SK-N-SH (cell line): Measurements from ENCODE around the gene RBM28. TPM values are rescaled to one million over a fixed set of nuclear protein-coding genes. Genes with fewer than 3 reads are reported as not detected.
A peak's percentile ranks its signal among the peaks of the same experiment; 100 is the strongest.

Experiments used
- CTCF ChIA-PET: fragments of 300-600, 350-600 bp; formaldehyde crosslinking; extraction: SDS; loops from one replicate; lab custom pipeline; 2021; lab: Yijun Ruan, JAX
- POLR2A ChIA-PET: fragments of 350-600 bp; sonication (Branson Sonifier 250); formaldehyde crosslinking; extraction: SDS; loops from one replicate; lab custom pipeline; 2020; ENCODE audit warnings: antibody characterized with exemption, inconsistent platforms; lab: Yijun Ruan, JAX
- DNase-seq: peaks from one replicate; pipeline ENCODE4 v3.0.0; 2012
- H2AFZ ChIP-seq: fragments of 200-600 bp; sonication (generic); 2 replicates; pipeline ENCODE4 v1.8.1; 2016; ENCODE audit warnings: antibody characterized with exemption, mild to moderate bottlenecking, low read depth
- H3F3A ChIP-seq: fragments of 200-600 bp; sonication (generic); replicated peaks from 2 replicates; pipeline ENCODE3; 2016; ENCODE audit warnings: antibody characterized with exemption, mild to moderate bottlenecking; ENCODE audit not compliant: insufficient read depth
- H3K27ac ChIP-seq, 2 experiments: fragments of 200-500 bp in 1 of 2; fragments of 200-600 bp in 1 of 2; sonication (Bioruptor generic) in 1 of 2; sonication (generic), shearing (Covaris generic) in 1 of 2; 2 replicates each; pipeline versions ENCODE4 v1.5.1 to v1.6.1; 2014 to 2016; ENCODE audit warnings: low read depth in 2 of 2, inconsistent platforms in 1 of 2, low read length in 1 of 2, mild to moderate bottlenecking in 1 of 2, mixed read lengths in 1 of 2
- H3K27me3 ChIP-seq: fragments of 200-600 bp; sonication (generic), shearing (Covaris generic); 2 replicates; pipeline ENCODE4 v1.6.1; 2016; ENCODE audit warnings: mixed run types; ENCODE audit not compliant: insufficient read depth
- H3K36me3 ChIP-seq, 2 experiments: fragments of 200-500 bp in 1 of 2; fragments of 200-600 bp in 1 of 2; sonication (Bioruptor generic) in 1 of 2; sonication (generic) in 1 of 2; replicated peaks in 1 of 2; 2 replicates each; pipeline versions ENCODE3 to v1.5.1; 2014 to 2016; ENCODE audit warnings: low read length in 1 of 2, mild to moderate bottlenecking in 1 of 2; ENCODE audit not compliant: insufficient read depth in 2 of 2, control insufficient read depth in 1 of 2
- H3K4me1 ChIP-seq, 2 experiments: fragments of 200-500 bp in 1 of 2; fragments of 200-600 bp in 1 of 2; sonication (Bioruptor generic) in 1 of 2; sonication (generic), shearing (Covaris generic) in 1 of 2; 2 replicates each; pipeline versions ENCODE4 v1.5.1 to v1.6.1; 2014 to 2016; ENCODE audit warnings: low read depth in 1 of 2, low read length in 1 of 2, mixed run types in 1 of 2; ENCODE audit not compliant: insufficient read depth in 2 of 2, control insufficient read depth in 1 of 2
- H3K4me2 ChIP-seq: fragments of 200-600 bp; sonication (generic), shearing (Covaris generic); 2 replicates; pipeline ENCODE4 v1.6.1; 2017; ENCODE audit warnings: mixed run types
- H3K4me3 ChIP-seq, 2 experiments: fragments of 200-500 bp in 1 of 2; fragments of 200-600 bp in 1 of 2; sonication (Bioruptor generic) in 1 of 2; sonication (generic), shearing (Covaris generic) in 1 of 2; 2 replicates each; pipeline versions ENCODE4 v1.5.1 to v1.8.1; 2014 to 2016; ENCODE audit warnings: low read depth in 2 of 2, inconsistent platforms in 1 of 2, low read length in 1 of 2, mild to moderate bottlenecking in 1 of 2, mixed read lengths in 1 of 2, moderate library complexity in 1 of 2
- H3K79me2 ChIP-seq: fragments of 200-600 bp; sonication (generic); 2 replicates; pipeline ENCODE4 v1.8.1; 2017; ENCODE audit warnings: mild to moderate bottlenecking; ENCODE audit not compliant: insufficient read depth
- H3K9ac ChIP-seq: fragments of 200-600 bp; sonication (generic); 2 replicates; pipeline ENCODE4 v1.6.1; 2017; ENCODE audit warnings: mixed run types
- H3K9me2 ChIP-seq: fragments of 200-600 bp; sonication (generic); 2 replicates; pipeline ENCODE4 v1.6.1; 2017; ENCODE audit warnings: mixed run types
- H3K9me3 ChIP-seq: fragments of 200-600 bp; sonication (generic); 2 replicates; pipeline ENCODE4 v1.6.1; 2017; ENCODE audit warnings: mixed run types, mild to moderate bottlenecking, moderate library complexity
- H4K20me1 ChIP-seq: fragments of 200-600 bp; sonication (generic); 2 replicates; pipeline ENCODE4 v1.6.1; 2017; ENCODE audit warnings: mild to moderate bottlenecking, mixed run types; ENCODE audit not compliant: insufficient read depth
- ELF1 ChIP-seq: IDR thresholded peaks from 2 replicates; pipeline ENCODE4 v1.4.0; 2012
- EZH2phosphoT487 ChIP-seq: fragments of 200-600 bp; sonication (generic); IDR thresholded peaks from 2 replicates; pipeline ENCODE4 v1.6.1; 2017; ENCODE audit warnings: low read depth, mixed run types, mild to moderate bottlenecking, antibody characterized with exemption, moderate library complexity, borderline replicate concordance
- FOXJ3 ChIP-seq: sonication (generic); formaldehyde crosslinking; IDR thresholded peaks from 2 replicates; pipeline ENCODE4 v1.5.1; 2020; ENCODE audit warnings: mild to moderate bottlenecking, missing genetic modification reagents
- FOXM1 ChIP-seq: IDR thresholded peaks from 2 replicates; pipeline ENCODE4 v1.4.0; 2012; ENCODE audit warnings: low read depth, mild to moderate bottlenecking
- GABPA ChIP-seq: IDR thresholded peaks from 2 replicates; pipeline ENCODE4 v1.4.0; 2012; ENCODE audit warnings: low read depth, mild to moderate bottlenecking
- POLR2AphosphoS5 ChIP-seq: IDR thresholded peaks from 2 replicates; pipeline ENCODE4 v1.6.1; 2012; ENCODE audit warnings: low read depth, low read length
- RCOR1 ChIP-seq: fragments of 150-350 bp; IDR thresholded peaks from 2 replicates; pipeline ENCODE4 v1.6.1; 2017; ENCODE audit warnings: antibody characterized with exemption, low read length
- RFX5 ChIP-seq: IDR thresholded peaks from 2 replicates; pipeline ENCODE4 v1.6.1; 2012; ENCODE audit warnings: mild to moderate bottlenecking, improper control_type of control experiment, low read length
- SIN3A ChIP-seq: IDR thresholded peaks from 2 replicates; pipeline ENCODE4 v1.6.1; 2012; ENCODE audit warnings: low read depth, mild to moderate bottlenecking, low read length, moderate library complexity, borderline replicate concordance
- SMC3 ChIP-seq: IDR thresholded peaks from 2 replicates; pipeline ENCODE4 v1.6.1; 2012; ENCODE audit warnings: low read depth, low read length, improper control_type of control experiment
- WGBS: methylation state at CpG from one replicate; pipeline ENCODE4 v1.1.6; 2017; ENCODE audit warnings: low lambda C conversion rate; 5-methylcytosine and 5-hydroxymethylcytosine counted together
- polyA plus RNA-seq, 3 experiments: library from polyadenylated mRNA; depleted of rRNA; stranded (reverse); fragments of >200 nt; gene quantifications; 2 replicates each; pipeline ENCODE4 v1.2.3, GENCODE V29; 2012
- TF ChIP-seq, protein P1 (sequence below): IDR thresholded peaks from 2 replicates; pipeline ENCODE4 v1.4.0; 2012; ENCODE audit warnings: low read depth, borderline replicate concordance
- TF ChIP-seq, protein P2 (sequence below): fragments of 200-600 bp; sonication (generic); IDR thresholded peaks from 2 replicates; pipeline ENCODE4 v1.6.1; 2017; ENCODE audit warnings: antibody characterized with exemption, mild to moderate bottlenecking, moderate library complexity
- TF ChIP-seq, protein P3 (sequence below): IDR thresholded peaks from 2 replicates; pipeline ENCODE4 v1.4.0; 2012; ENCODE audit warnings: low read depth
- TF ChIP-seq, protein P4 (sequence below): IDR thresholded peaks from 2 replicates; pipeline ENCODE4; 2012
- TF ChIP-seq, protein P5 (sequence below): fragments of 150-350 bp; IDR thresholded peaks from 2 replicates; pipeline ENCODE4 v1.6.1; 2016; ENCODE audit warnings: mild to moderate bottlenecking, low read depth, low read length
- TF ChIP-seq, protein P6 (sequence below): IDR thresholded peaks from 2 replicates; pipeline ENCODE4 v1.6.1; 2012; ENCODE audit warnings: mild to moderate bottlenecking, low read depth, low read length, moderate library complexity

Gene RBM28
- polyA plus RNA-seq, 1 of the 3 experiments (the other 2 are of a cell fraction): 29.1 TPM

DNA sequence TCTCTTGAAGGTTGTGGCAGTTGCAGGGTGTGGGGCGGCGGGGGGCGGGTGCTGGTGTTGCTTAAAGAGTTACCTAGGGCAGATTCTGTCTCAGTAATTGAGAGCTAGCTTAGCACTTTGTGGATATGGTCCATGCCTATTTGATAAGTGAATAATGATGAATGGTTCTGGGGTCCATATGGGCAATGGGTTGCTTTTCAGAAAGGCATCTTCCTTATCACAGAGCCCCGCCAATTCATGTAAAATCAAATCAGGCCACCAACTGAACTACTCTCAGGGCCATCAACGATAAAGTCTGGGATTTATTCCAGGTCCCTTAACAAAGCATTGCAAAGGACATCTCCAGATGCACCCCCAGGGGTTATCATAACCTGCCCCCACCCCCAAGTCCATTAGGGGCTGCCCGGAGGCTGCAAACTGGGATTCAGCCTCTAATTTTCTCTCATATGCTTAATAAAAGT, 19.6 kb upstream of the RBM28 start (continued):
- TF ChIP-seq FOXJ3 (CRISPR knock-in tag) (peak; percentile 76; the same call in 1 of the 2 replicates), FOXM1 (no peak), ELF1 (no peak), POLR2AphosphoS5 (no peak), SIN3A (no peak; the same call in 1 of the 2 replicates), RFX5 (no peak), EZH2phosphoT487 (no peak), RCOR1 (peak; percentile 96), GABPA (no peak)
- TF ChIP-seq, protein P1, sequence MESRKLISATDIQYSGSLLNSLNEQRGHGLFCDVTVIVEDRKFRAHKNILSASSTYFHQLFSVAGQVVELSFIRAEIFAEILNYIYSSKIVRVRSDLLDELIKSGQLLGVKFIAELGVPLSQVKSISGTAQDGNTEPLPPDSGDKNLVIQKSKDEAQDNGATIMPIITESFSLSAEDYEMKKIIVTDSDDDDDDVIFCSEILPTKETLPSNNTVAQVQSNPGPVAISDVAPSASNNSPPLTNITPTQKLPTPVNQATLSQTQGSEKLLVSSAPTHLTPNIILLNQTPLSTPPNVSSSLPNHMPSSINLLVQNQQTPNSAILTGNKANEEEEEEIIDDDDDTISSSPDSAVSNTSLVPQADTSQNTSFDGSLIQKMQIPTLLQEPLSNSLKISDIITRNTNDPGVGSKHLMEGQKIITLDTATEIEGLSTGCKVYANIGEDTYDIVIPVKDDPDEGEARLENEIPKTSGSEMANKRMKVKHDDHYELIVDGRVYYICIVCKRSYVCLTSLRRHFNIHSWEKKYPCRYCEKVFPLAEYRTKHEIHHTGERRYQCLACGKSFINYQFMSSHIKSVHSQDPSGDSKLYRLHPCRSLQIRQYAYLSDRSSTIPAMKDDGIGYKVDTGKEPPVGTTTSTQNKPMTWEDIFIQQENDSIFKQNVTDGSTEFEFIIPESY: no peak
- TF ChIP-seq, protein P2, sequence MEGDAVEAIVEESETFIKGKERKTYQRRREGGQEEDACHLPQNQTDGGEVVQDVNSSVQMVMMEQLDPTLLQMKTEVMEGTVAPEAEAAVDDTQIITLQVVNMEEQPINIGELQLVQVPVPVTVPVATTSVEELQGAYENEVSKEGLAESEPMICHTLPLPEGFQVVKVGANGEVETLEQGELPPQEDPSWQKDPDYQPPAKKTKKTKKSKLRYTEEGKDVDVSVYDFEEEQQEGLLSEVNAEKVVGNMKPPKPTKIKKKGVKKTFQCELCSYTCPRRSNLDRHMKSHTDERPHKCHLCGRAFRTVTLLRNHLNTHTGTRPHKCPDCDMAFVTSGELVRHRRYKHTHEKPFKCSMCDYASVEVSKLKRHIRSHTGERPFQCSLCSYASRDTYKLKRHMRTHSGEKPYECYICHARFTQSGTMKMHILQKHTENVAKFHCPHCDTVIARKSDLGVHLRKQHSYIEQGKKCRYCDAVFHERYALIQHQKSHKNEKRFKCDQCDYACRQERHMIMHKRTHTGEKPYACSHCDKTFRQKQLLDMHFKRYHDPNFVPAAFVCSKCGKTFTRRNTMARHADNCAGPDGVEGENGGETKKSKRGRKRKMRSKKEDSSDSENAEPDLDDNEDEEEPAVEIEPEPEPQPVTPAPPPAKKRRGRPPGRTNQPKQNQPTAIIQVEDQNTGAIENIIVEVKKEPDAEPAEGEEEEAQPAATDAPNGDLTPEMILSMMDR: no peak
- TF ChIP-seq, protein P3, sequence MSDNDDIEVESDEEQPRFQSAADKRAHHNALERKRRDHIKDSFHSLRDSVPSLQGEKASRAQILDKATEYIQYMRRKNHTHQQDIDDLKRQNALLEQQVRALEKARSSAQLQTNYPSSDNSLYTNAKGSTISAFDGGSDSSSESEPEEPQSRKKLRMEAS: no peak
- TF ChIP-seq, protein P4, sequence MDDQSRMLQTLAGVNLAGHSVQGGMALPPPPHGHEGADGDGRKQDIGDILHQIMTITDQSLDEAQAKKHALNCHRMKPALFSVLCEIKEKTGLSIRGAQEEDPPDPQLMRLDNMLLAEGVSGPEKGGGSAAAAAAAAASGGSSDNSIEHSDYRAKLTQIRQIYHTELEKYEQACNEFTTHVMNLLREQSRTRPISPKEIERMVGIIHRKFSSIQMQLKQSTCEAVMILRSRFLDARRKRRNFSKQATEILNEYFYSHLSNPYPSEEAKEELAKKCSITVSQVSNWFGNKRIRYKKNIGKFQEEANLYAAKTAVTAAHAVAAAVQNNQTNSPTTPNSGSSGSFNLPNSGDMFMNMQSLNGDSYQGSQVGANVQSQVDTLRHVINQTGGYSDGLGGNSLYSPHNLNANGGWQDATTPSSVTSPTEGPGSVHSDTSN: 0 out of 2 replicates have a peak, but pooled peaks have one; percentile 14
- TF ChIP-seq, protein P5, sequence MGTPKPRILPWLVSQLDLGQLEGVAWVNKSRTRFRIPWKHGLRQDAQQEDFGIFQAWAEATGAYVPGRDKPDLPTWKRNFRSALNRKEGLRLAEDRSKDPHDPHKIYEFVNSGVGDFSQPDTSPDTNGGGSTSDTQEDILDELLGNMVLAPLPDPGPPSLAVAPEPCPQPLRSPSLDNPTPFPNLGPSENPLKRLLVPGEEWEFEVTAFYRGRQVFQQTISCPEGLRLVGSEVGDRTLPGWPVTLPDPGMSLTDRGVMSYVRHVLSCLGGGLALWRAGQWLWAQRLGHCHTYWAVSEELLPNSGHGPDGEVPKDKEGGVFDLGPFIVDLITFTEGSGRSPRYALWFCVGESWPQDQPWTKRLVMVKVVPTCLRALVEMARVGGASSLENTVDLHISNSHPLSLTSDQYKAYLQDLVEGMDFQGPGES: no peak

DNA sequence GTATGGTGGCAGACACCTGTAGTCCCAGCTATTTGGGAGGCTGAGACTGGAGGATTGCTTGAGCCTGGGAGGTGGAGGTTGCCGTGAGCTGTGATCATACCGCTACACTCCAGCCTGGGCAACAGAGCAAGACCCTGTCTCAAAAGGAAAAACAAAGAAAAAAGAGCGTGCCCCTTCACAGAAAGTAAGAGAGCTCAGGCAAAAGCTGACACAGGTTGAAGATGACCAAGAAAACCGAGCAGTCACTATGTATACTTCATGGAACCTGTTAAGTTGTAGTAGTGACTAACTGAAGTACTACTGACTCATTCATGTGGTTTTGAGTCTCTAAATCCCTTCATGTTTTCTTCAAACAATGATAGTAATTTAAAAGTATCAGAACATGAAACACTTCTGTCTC, 19.0 kb upstream of the RBM28 start:
- peaks cover 46% of the 10 kb centered on the region for H3K27me3 ChIP-seq
- no peaks in the 10 kb centered on the region for H3K79me2 ChIP-seq
- H3K36me3 ChIP-seq: no peaks in the 10 kb centered on the region
- H2AFZ ChIP-seq: no peak overlapping the region
- H3K27ac ChIP-seq: peak overlapping the region in 1 of 2 experiments; percentile 100; a peak in 2 of 4 replicates
- DNase-seq: no peak
- H3F3A ChIP-seq: peaks cover 5% of the 10 kb centered on the region
- H3K4me1 ChIP-seq: peaks cover 0 to 60% of the 10 kb centered on the region in 2 experiments; a peak in 2 of 4 replicates
- H3K4me3 ChIP-seq: no peak overlapping the region
- ChIA-PET POLR2A (interaction anchor here (1.1 to 3.9 kb wide), 3 partner anchors 13 to 24 kb away, joined by 4 to 32 read pairs (median 6); no protein-coding TSS in a partner anchor), CTCF (interaction anchor here (0.9 to 20.2 kb wide), 6 partner anchors 11 to 64 kb away, joined by 4 to 493 read pairs (median 14); partner anchors contain the start of gene RBM28)
- no peaks in the 10 kb centered on the region for H3K9me3 ChIP-seq
- no peak overlapping the region for H3K9ac ChIP-seq
- H4K20me1 ChIP-seq: no peaks in the 10 kb centered on the region
- 69% methylated on average over 4 of the region's 4 CpGs for WGBS
- no peak overlapping the region for H3K4me2 ChIP-seq
- TF ChIP-seq SMC3 (no peak), RFX5 (no peak)
- TF ChIP-seq, protein P6, sequence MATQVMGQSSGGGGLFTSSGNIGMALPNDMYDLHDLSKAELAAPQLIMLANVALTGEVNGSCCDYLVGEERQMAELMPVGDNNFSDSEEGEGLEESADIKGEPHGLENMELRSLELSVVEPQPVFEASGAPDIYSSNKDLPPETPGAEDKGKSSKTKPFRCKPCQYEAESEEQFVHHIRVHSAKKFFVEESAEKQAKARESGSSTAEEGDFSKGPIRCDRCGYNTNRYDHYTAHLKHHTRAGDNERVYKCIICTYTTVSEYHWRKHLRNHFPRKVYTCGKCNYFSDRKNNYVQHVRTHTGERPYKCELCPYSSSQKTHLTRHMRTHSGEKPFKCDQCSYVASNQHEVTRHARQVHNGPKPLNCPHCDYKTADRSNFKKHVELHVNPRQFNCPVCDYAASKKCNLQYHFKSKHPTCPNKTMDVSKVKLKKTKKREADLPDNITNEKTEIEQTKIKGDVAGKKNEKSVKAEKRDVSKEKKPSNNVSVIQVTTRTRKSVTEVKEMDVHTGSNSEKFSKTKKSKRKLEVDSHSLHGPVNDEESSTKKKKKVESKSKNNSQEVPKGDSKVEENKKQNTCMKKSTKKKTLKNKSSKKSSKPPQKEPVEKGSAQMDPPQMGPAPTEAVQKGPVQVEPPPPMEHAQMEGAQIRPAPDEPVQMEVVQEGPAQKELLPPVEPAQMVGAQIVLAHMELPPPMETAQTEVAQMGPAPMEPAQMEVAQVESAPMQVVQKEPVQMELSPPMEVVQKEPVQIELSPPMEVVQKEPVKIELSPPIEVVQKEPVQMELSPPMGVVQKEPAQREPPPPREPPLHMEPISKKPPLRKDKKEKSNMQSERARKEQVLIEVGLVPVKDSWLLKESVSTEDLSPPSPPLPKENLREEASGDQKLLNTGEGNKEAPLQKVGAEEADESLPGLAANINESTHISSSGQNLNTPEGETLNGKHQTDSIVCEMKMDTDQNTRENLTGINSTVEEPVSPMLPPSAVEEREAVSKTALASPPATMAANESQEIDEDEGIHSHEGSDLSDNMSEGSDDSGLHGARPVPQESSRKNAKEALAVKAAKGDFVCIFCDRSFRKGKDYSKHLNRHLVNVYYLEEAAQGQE: no peak
- H3K9me2 ChIP-seq: no peaks in the 10 kb centered on the region
